Left ventricle myocardium inferior (tissue), 1 donor: ENCODE data around the gene NSMCE1. TPM values are rescaled to one million over a fixed set of nuclear protein-coding genes. Genes with fewer than 3 reads are reported as not detected.

Source experiments
- DNase-seq: peaks from one replicate; pipeline ENCODE4 v3.0.0-alpha.2; 2020
- H3K27ac ChIP-seq: fragments of 200-600 bp; replicated peaks from 2 replicates; pipeline ENCODE4 v1.8.0; 2021
- H3K27me3 ChIP-seq: fragments of 200-600 bp; 2 replicates; pipeline ENCODE4 v1.8.0; 2021; ENCODE audit warnings: low read depth
- H3K36me3 ChIP-seq: fragments of 200-600 bp; 2 replicates; pipeline ENCODE4 v1.8.0; 2021
- H3K4me1 ChIP-seq: fragments of 200-600 bp; 2 replicates; pipeline ENCODE4 v1.8.0; 2021
- H3K4me3 ChIP-seq: fragments of 200-600 bp; 2 replicates; pipeline ENCODE4 v1.8.0; 2021; ENCODE audit warnings: mild to moderate bottlenecking, moderate library complexity
- H3K9me3 ChIP-seq: fragments of 200-600 bp; replicated peaks from 2 replicates; pipeline ENCODE4 v1.8.0; 2021
- intact Hi-C: fragments of 100-400 bp; cut with micrococcal nuclease; formaldehyde crosslinking; loops from one replicate; pipeline ENCODE4 v1.11.0; 2022
- total RNA-seq: library from RNA; stranded (reverse); fragmentation: NEBNext Ultra II Directional; extraction: Animal tissue kit (Norgen Biotek cat#: 25700); gene quantifications from one replicate; pipeline ENCODE4 v1.2.1, GENCODE V29; 2021
- TF ChIP-seq, protein P1 (sequence below): fragments of 200-600 bp; IDR thresholded peaks from 2 replicates; pipeline ENCODE4 v1.8.0; 2021; ENCODE audit warnings: antibody characterized with exemption, mild to moderate bottlenecking, borderline replicate concordance
- donor health status: DM: no; HTN: yes; CAD: no; lungs with severe emphysema.

The NSMCE1 gene
- total RNA-seq, 1 donor from 2014 or later: 38.6 TPM

DNA sequence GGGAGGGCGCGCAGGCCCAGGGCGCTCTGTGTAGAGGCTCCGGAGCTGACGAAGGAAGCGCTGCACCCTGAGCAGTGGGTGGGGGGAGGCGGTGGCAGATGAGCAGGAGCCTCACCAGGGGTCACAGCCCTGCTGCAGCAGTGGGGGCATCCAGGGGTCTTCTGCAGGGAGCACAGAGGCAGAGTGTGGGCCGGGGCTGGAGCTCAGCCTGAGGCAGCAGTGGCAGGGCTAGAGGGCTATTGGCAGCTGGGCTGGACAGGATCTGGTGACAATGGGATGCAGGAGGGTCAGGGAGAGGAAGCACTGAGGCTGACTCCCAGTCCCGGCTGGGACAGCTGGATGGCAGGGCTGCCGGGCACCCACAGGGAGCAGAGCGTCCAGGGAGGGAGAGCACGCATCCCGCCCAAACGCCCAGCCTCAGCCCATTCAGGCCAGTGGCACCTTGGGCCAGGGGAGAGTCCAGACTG is 44.3 kb downstream of the NSMCE1 start:
- no peak for DNase-seq
- no peak overlapping the region for H3K27ac ChIP-seq
- TF ChIP-seq, protein P1, sequence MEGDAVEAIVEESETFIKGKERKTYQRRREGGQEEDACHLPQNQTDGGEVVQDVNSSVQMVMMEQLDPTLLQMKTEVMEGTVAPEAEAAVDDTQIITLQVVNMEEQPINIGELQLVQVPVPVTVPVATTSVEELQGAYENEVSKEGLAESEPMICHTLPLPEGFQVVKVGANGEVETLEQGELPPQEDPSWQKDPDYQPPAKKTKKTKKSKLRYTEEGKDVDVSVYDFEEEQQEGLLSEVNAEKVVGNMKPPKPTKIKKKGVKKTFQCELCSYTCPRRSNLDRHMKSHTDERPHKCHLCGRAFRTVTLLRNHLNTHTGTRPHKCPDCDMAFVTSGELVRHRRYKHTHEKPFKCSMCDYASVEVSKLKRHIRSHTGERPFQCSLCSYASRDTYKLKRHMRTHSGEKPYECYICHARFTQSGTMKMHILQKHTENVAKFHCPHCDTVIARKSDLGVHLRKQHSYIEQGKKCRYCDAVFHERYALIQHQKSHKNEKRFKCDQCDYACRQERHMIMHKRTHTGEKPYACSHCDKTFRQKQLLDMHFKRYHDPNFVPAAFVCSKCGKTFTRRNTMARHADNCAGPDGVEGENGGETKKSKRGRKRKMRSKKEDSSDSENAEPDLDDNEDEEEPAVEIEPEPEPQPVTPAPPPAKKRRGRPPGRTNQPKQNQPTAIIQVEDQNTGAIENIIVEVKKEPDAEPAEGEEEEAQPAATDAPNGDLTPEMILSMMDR: no peak
- no peak overlapping the region for H3K4me3 ChIP-seq
- H3K4me1 ChIP-seq: peaks cover 38% of the 10 kb centered on the region
- H3K36me3 ChIP-seq: peaks cover 15% of the 10 kb centered on the region
- intact Hi-C loops: no loop called here
- no peaks in the 10 kb centered on the region for H3K9me3 ChIP-seq
- no peaks in the 10 kb centered on the region for H3K27me3 ChIP-seq

GRCh38 chr16:27223701-27224100 is 44.9 kb downstream of the NSMCE1 start:
- TF ChIP-seq, protein P1: no peak
- no peak overlapping the region for H3K4me3 ChIP-seq

GRCh38 chr16:27223226-27223610 is 45.4 kb downstream of the NSMCE1 start:
- no peaks in the 10 kb centered on the region for H3K9me3 ChIP-seq
- TF ChIP-seq, protein P1: peak; percentile 24
- peaks cover 22% of the 10 kb centered on the region for H3K36me3 ChIP-seq
- peak overlapping the region; percentile 90 for H3K27ac ChIP-seq
- no peak for DNase-seq
- H3K4me3 ChIP-seq: peak overlapping the region; percentile 40
- H3K27me3 ChIP-seq: no peaks in the 10 kb centered on the region
- H3K4me1 ChIP-seq: peaks cover 32% of the 10 kb centered on the region
- intact Hi-C loops: no loop called here

More at GRCh38 chr16:27223701-27224100, 44.9 kb downstream of the NSMCE1 start:
- no peak for DNase-seq
- H3K27me3 ChIP-seq: no peaks in the 10 kb centered on the region
- peaks cover 32% of the 10 kb centered on the region for H3K4me1 ChIP-seq
- peak overlapping the region; percentile 90 for H3K27ac ChIP-seq
- H3K36me3 ChIP-seq: peaks cover 21% of the 10 kb centered on the region
- intact Hi-C loops: no loop called here
- no peaks in the 10 kb centered on the region for H3K9me3 ChIP-seq

- Histone ChIP-seq H3K27me3 (no peaks in the 10 kb centered on the region), H3K36me3 (peaks cover 24% of the 10 kb centered on the region), H3K9me3 (no peaks in the 10 kb centered on the region), H3K4me3 (peak overlapping the region; percentile 40), H3K27ac (peak overlapping the region; percentile 90), H3K4me1 (peaks cover 32% of the 10 kb centered on the region)
- DNase-seq: peak; percentile 76
- TF ChIP-seq, protein P1: peak; percentile 7
- intact Hi-C loops: no loop called here
These were observed 46.0 kb downstream of the NSMCE1 start for GRCh38 chr16:27222249-27223225.

DNA sequence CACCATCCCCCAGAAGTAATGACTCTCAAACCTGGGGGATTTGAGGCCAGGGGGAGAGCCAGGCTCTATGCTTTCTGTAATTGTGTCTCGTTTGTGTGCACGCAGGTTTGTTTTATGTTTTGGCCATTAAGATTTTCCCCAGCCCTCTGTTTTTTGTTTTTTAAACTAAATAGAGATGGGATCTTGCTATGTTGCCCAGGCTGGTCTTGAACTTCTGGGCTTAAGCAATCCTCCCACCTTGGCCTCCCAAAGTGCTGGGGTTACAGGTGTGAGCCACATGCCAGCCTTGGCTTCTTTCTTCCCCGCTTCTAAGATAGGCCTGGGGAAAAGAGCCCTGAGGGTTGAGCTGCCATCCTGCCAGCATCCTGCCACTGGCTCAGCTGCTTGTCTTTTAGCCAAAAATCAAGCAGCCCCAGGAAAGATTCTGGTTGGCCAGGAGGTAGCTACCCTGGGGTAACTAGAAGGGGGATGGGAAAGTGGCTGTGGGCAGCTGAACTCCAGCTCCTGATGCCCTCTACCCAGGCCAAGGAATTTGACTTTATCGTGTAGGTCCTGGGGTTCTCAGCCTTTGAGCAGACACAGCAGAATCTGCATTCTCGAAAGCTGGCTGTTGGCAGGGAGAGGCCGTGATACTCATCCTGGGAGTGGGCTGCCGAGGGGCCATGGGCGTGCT is 46.9 kb downstream of the NSMCE1 start:
- intact Hi-C loops: no loop called here
- no peak for DNase-seq
- Histone ChIP-seq H3K4me1 (peaks cover 26% of the 10 kb centered on the region), H3K27me3 (no peaks in the 10 kb centered on the region), H3K27ac (peak overlapping the region; percentile 90), H3K9me3 (no peaks in the 10 kb centered on the region), H3K36me3 (peaks cover 24% of the 10 kb centered on the region), H3K4me3 (peak overlapping the region; percentile 40)
- TF ChIP-seq, protein P1: no peak
